HCT116 (cell line): Measurements from ENCODE around the gene CCDC24. TPM values are rescaled to one million over a fixed set of nuclear protein-coding genes. Genes with fewer than 3 reads are reported as not detected.

ENCODE experiments used
- ATAC-seq: fragments of 200-7000 bp; cut with Tn5 transposase; 2 replicates; pipeline ENCODE4 v1.9.1; 2020; ENCODE audit warnings: mild to moderate bottlenecking, moderate library complexity
- BruUV-seq: library from RNA; stranded (reverse); fragments of 400-500 nt; replicated peaks from 2 replicates; lab custom pipeline; 2021; lab: Mats Ljungman, UMichigan
- CTCF ChIA-PET: fragments of 300-600 bp; sonication (Branson Sonifier 250); formaldehyde crosslinking; loops from one replicate; lab custom pipeline; 2021; ENCODE audit warnings: antibody characterized with exemption; lab: Charles Lee
- POLR2A ChIA-PET: fragments of 300-600, 350-600 bp; sonication (Branson Sonifier 250); formaldehyde crosslinking; loops from one replicate; lab custom pipeline; 2021; ENCODE audit warnings: antibody characterized with exemption; lab: Charles Lee
- RAD21 ChIA-PET, 2 experiments: fragments of 300-600 bp; sonication (Branson Sonifier 250); formaldehyde crosslinking; loops; one replicate each; lab custom pipeline; 2023; ENCODE audit warnings: low total read pairs in 2 of 2; ENCODE audit not compliant: uncharacterized antibody in 2 of 2, unreplicated experiment in 2 of 2, low non-redundant PET in 1 of 2; lab: Charles Lee
- DNase-seq: peaks from one replicate; pipeline ENCODE4 v3.0.0-alpha.2; 2010; ENCODE audit warnings: low read depth, low spot score
- H2AFZ ChIP-seq: fragments of 200-600 bp; shearing (Covaris generic), sonication (generic); 2 replicates; pipeline ENCODE4 v1.6.1; 2017; ENCODE audit warnings: low read depth, mixed run types, mixed read lengths, antibody characterized with exemption, low read length; ENCODE audit not compliant: poor library complexity, severe bottlenecking
- H3K27ac ChIP-seq: 2 replicates; pipeline ENCODE4 v1.5.1; 2012; ENCODE audit warnings: low read depth, low read length
- H3K27me3 ChIP-seq: fragments of 200-600 bp; sonication (generic); 2 replicates; pipeline ENCODE4 v1.6.1; 2016; ENCODE audit warnings: mixed run types, low read length, mixed read lengths; ENCODE audit not compliant: insufficient read depth
- H3K36me3 ChIP-seq, 2 experiments: fragments of 200-500 bp in 1 of 2; fragments of 200-600 bp in 1 of 2; sonication (Bioruptor generic) in 1 of 2; sonication (generic) in 1 of 2; 2 replicates each; pipeline versions ENCODE4 v1.5.1 to v1.6.1; 2014 to 2016; ENCODE audit warnings: low read length in 2 of 2, inconsistent platforms in 1 of 2, mixed read lengths in 1 of 2, mixed run types in 1 of 2; ENCODE audit not compliant: insufficient read depth in 2 of 2, control insufficient read depth in 1 of 2
- H3K4me1 ChIP-seq, 2 experiments: fragments of 200-600 bp in 1 of 2; sonication (generic) in 1 of 2; 2 replicates each; pipeline versions ENCODE4 v1.5.1 to v1.6.1; 2012 to 2017; ENCODE audit warnings: low read length in 2 of 2, inconsistent platforms in 1 of 2, mild to moderate bottlenecking in 1 of 2, mixed read lengths in 1 of 2, mixed run types in 1 of 2, moderate library complexity in 1 of 2; ENCODE audit not compliant: insufficient read depth in 2 of 2, control insufficient read depth in 1 of 2
- H3K4me2 ChIP-seq: fragments of 200-600 bp; sonication (generic); 2 replicates; pipeline ENCODE4 v1.6.1; 2017; ENCODE audit warnings: mixed run types, low read length, mixed read lengths
- H3K4me3 ChIP-seq, 2 experiments: fragments of 200-600 bp in 1 of 2; sonication (generic) in 1 of 2; replicated peaks in 1 of 2; 2 replicates each; pipeline ENCODE4 v1.5.1; 2011 to 2016; ENCODE audit warnings: low read length in 2 of 2, control low read depth in 1 of 2, low read depth in 1 of 2, mild to moderate bottlenecking in 1 of 2, mixed read lengths in 1 of 2, mixed run types in 1 of 2
- H3K79me2 ChIP-seq: fragments of 200-600 bp; sonication (generic); 2 replicates; pipeline ENCODE4 v1.6.1; 2017; ENCODE audit warnings: mild to moderate bottlenecking, mixed run types, low read length, moderate library complexity, mixed read lengths; ENCODE audit not compliant: insufficient read depth
- H3K9ac ChIP-seq: fragments of 200-600 bp; sonication (generic); 2 replicates; pipeline ENCODE4 v1.6.1; 2016; ENCODE audit warnings: low read length, mixed read lengths
- H3K9me2 ChIP-seq: fragments of 200-600 bp; sonication (generic), shearing (Covaris generic); 2 replicates; pipeline ENCODE4 v1.6.1; 2017; ENCODE audit warnings: mixed run types, mild to moderate bottlenecking, moderate library complexity; ENCODE audit not compliant: insufficient read depth
- H3K9me3 ChIP-seq, 2 experiments: fragments of 200-500 bp in 1 of 2; fragments of 200-600 bp in 1 of 2; sonication (Bioruptor generic) in 1 of 2; sonication (generic) in 1 of 2; 2 replicates each; pipeline ENCODE4 v1.6.1; 2014 to 2017; ENCODE audit warnings: low read length in 2 of 2, mixed read lengths in 2 of 2, inconsistent platforms in 1 of 2, low read depth in 1 of 2, mild to moderate bottlenecking in 1 of 2, mixed run types in 1 of 2, moderate library complexity in 1 of 2; ENCODE audit not compliant: control insufficient read depth in 1 of 2, insufficient read depth in 1 of 2
- H4K20me1 ChIP-seq: fragments of 200-600 bp; sonication (generic), shearing (Covaris generic); 2 replicates; pipeline ENCODE4 v1.6.1; 2017; ENCODE audit warnings: mixed run types, mild to moderate bottlenecking, moderate library complexity; ENCODE audit not compliant: insufficient read depth
- ATF3 ChIP-seq: IDR thresholded peaks from 2 replicates; pipeline ENCODE4 v1.6.1; 2012
- CBX3 ChIP-seq: IDR thresholded peaks from 2 replicates; pipeline ENCODE4 v1.6.1; 2012; ENCODE audit warnings: low read depth
- CEBPB ChIP-seq: IDR thresholded peaks from 2 replicates; pipeline ENCODE4 v1.6.1; 2012; ENCODE audit warnings: low read depth
- EGR1 ChIP-seq: IDR thresholded peaks from 2 replicates; pipeline ENCODE4 v1.6.1; 2012; ENCODE audit warnings: low read depth
- EZH2phosphoT487 ChIP-seq: fragments of 200-600 bp; IDR thresholded peaks from 2 replicates; pipeline ENCODE4 v1.6.1; 2018; ENCODE audit warnings: antibody characterized with exemption, borderline replicate concordance
- FOSL1 ChIP-seq: IDR thresholded peaks from 2 replicates; pipeline ENCODE4 v1.6.1; 2012; ENCODE audit warnings: low read depth
- JUND ChIP-seq: IDR thresholded peaks from 2 replicates; pipeline ENCODE4 v1.6.1; 2012
- RAD21 ChIP-seq: IDR thresholded peaks from 2 replicates; pipeline ENCODE4 v1.6.1; 2012; ENCODE audit warnings: low read depth, mild to moderate bottlenecking
- SP1 ChIP-seq: IDR thresholded peaks from 2 replicates; pipeline ENCODE4 v1.6.1; 2012; ENCODE audit warnings: low read depth
- TCF7L2 ChIP-seq: IDR thresholded peaks from 2 replicates; pipeline ENCODE4 v1.7.0; 2011; ENCODE audit warnings: borderline replicate concordance, inconsistent platforms; ENCODE audit not compliant: insufficient read depth, insufficient read length; ENCODE audit errors: extremely low read depth
- ZBTB33 ChIP-seq: IDR thresholded peaks from 2 replicates; pipeline ENCODE4 v1.6.1; 2011; ENCODE audit warnings: mild to moderate bottlenecking, low read length, moderate library complexity; ENCODE audit not compliant: insufficient replicate concordance; ENCODE audit errors: extremely low read depth
- ZFX ChIP-seq: fragments of 450-650 bp; IDR thresholded peaks from 2 replicates; pipeline ENCODE4 v1.6.1; 2017
- ZNF274 ChIP-seq: fragments of 200-500 bp; sonication (Bioruptor generic); IDR thresholded peaks from 2 replicates; pipeline ENCODE4 v1.6.1; 2014; ENCODE audit warnings: mild to moderate bottlenecking, low read depth, low read length, inconsistent platforms
- intact Hi-C: fragments of 100-400 bp; cut with micrococcal nuclease; formaldehyde crosslinking; loops from 2 replicates; pipeline ENCODE4 v1.10.0; 2022
- total RNA-seq: library from RNA; stranded (reverse); gene quantifications from one replicate; pipeline ENCODE4 v1.2.1, GENCODE V29; 2021; ENCODE audit not compliant: unreplicated experiment

CCDC24 gene
- total RNA-seq, 1 experiment from 2014 or later, result 23.3 TPM

GRCh38 chr1:43970502-43970901 lies 20.9 kb upstream of the CCDC24 start:
- peaks cover 25% of the 10 kb centered on the region for H3K79me2 ChIP-seq
- H3K9me2 ChIP-seq, result no peaks in the 10 kb centered on the region
- H3K4me2 ChIP-seq, result peak overlapping the region; percentile 93
- ChIA-PET RAD21 (no interaction called here), POLR2A (interaction anchor here (1.1 kb wide), 1 partner anchor 36 kb away, joined by 3 read pairs; no protein-coding TSS in a partner anchor)
- H3K9me3 ChIP-seq, result no peaks in the 10 kb centered on the region
- H3K27ac ChIP-seq, result peak overlapping the region; percentile 60
- H3K4me1 ChIP-seq, result peaks cover 10 to 32% of the 10 kb centered on the region in 2 experiments
- DNase-seq, result no peak
- no peak for TF ChIP-seq JUND
- no peak for TF ChIP-seq TCF7L2
- no peak for TF ChIP-seq ZBTB33
- TF ChIP-seq EGR1, result no peak
- TF ChIP-seq EZH2phosphoT487, result no peak
- no peak for TF ChIP-seq SP1
- TF ChIP-seq ZFX, result no peak
- no peak for TF ChIP-seq RAD21
- TF ChIP-seq ATF3, result no peak
- TF ChIP-seq FOSL1, result no peak
- no peak for TF ChIP-seq CEBPB
- TF ChIP-seq ZNF274, result no peak
- TF ChIP-seq CBX3, result no peak
- TF ChIP-seq, all 23 proteins: peak for 0
- Histone ChIP-seq H3K36me3 (peaks cover 9 to 29% of the 10 kb centered on the region in 2 experiments; a peak in 3 of 4 replicates), H3K4me3 (peak overlapping the region; percentile 94 to 99), H2AFZ (no peak overlapping the region), H3K9ac (peak overlapping the region; percentile 85), H3K27me3 (no peaks in the 10 kb centered on the region), H4K20me1 (no peaks in the 10 kb centered on the region)
- intact Hi-C loops, result no loop called here
- CTCF ChIA-PET, result interaction anchor here (1.2 kb wide), 1 partner anchor 207 kb away, joined by 4 read pairs; no protein-coding TSS in a partner anchor
- no TSS peak for BruUV-seq
- ATAC-seq, result no peak
